ENCODE results near the gene BLOC1S1.

BLOC1S1 gene

DNA sequence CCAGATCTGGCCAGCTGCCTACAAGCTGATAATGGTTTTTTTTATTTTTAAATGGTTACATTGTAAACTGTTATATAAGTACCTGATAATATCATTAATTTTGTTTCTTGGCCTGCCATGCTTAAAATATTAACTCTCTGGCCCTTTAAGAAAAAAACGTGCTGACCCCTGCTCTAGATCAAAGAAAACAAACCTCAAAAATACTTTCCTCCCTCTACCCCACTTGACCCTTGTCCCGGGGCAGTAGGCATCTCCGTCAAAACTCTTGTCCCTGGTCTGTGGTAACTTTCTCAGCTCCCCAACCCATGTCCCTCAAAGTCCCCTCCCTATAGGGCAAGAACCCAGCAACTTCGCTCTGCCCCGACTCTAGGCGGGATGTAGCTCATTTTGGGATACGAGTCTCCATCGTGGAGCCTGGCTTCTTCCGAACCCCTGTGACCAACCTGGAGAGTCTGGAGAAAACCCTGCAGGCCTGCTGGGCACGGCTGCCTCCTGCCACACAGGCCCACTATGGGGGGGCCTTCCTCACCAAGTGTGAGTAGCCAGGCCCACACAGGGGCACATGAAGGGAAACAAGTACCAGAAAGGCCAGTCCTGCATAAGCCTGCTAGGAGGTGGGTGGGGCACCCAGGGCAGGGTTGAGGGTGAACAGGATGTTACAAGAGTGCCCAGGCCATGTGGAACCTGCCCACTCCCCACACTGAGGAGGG, 7.8 kb downstream of the BLOC1S1 start:
- intact Hi-C loops (cut with DNase I) = loop anchor here (5.0 kb wide), 1 partner anchor 61 kb away; no protein-coding TSS in a partner anchor
- DNase-seq = peak in 2 of 10 donors; percentile 44 to 73

DNA sequence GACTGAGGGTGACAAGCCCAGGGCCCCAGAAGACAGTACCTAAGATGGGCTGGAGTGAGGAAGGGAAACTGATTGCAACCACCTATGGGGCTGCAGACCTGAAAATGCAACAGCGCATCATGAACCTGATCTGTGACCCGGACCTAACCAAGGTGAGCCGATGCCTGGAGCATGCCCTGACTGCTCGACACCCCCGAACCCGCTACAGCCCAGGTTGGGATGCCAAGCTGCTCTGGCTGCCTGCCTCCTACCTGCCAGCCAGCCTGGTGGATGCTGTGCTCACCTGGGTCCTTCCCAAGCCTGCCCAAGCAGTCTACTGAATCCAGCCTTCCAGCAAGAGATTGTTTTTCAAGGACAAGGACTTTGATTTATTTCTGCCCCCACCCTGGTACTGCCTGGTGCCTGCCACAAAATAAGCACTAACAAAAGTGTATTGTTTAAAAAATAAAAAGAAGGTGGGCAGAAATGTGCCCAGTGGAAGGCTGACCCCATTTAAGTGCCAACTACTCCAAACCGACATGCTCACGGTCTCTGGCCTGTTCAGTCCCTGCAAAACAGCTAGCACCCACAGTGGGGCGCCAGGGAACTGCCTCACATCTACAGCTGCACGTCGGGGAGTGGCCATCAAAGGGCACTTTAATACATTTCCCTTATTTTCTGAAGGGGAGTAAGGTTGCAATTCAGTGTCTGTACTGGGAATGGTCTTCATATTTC, 8.5 kb downstream of the BLOC1S1 start:
- intact Hi-C loops (cut with DNase I) = loop anchor here (5.0 kb wide), 1 partner anchor 62 kb away; no protein-coding TSS in a partner anchor
- peak in 9 of 10 donors; percentile 61 to 96 (median 72) for DNase-seq

DNA sequence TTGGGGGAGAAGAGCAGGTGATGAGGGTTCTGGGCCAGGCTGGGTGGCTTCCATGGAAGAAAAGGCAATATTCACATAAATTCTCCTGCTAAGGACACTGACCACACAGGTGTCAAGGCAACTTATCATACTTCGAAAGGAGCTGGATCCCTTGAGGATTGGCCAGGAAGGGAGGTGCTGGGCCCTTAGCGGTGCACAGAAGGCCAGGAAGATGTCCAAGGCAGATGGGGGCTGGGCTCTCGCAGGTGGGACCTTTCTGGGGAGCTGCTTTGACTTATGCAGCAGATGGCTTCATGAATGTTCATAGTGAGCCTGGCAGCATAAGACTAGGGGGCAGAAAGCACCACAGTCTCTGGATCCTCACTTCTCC, 9.1 kb downstream of the BLOC1S1 start:
- peak in 2 of 10 donors; percentile 41 to 66 for DNase-seq
- intact Hi-C loops (cut with DNase I) = loop anchor here (5.0 kb wide), 1 partner anchor 63 kb away; no protein-coding TSS in a partner anchor

DNA sequence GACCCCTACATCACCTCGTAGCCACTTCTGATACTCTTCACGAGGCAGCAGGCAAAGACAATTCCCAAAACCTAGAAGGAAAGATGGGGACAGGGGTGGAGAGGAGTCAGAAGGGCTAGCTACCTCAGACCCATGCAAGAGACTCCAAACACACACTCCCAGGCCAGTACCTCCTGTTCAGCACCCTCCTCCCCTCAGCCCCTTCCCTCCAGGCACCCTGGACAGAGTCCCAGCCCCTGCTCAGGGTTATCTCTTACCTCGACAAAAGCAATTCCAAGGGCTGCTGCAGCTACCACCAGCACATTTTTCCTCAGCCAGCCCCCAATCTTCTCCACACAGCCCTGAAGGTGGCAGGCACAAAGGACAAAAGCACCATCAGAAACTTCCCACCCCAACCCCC, 9.7 kb downstream of the BLOC1S1 start:
- peak in 1 of 10 donors; percentile 58 for DNase-seq
- intact Hi-C loops (cut with DNase I) = no loop called here

DNA sequence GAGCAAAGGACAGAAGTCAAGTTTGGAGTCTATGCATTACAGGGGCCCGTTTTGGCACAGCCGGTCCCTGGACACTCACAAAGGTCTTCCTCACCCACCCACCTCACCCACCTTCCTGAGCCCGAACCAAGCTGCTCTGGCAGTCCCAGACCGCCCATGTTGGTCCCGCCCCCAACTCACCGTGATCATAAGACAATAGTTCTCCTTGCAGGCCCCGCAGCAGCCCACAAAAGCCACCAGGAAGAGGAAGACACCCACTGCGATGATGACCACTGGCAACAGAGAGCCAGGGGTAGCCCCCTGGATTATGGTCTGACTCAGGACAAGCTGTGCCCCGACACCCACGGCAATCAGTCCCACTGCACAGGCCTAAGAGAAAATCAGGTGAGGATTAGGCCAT, 11.1 kb downstream of the BLOC1S1 start:
- intact Hi-C loops (cut with DNase I) = no loop called here
- peak in 1 of 10 donors; percentile 83 for DNase-seq

DNA sequence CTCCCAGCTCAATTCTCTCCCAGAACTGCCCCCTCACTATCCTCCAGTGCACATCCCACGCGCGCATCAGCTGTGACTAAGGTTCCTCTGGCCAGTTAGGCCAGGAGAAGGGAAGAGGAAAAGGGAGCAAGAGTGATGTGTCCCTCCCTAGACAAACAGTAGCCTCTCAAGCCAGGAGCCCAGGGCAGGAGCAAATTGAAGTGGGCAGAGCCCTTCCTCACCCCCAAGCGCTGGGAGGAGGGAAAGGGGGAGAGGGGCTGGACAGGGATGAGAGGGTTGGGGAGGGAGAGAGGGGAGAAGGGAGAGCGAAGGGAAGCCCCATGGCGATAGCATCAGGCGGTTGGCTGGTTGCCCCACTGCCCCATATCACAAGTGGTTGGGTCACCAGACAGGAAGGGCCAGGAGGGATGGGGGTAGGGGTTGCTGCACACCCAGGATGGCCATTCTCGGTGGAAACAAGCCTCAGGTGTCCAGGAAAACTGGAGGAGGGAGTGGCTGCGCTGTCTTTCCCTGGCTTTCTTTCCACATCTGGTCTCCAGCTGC, 11.9 kb downstream of the BLOC1S1 start:
- peak in 2 of 10 donors; percentile 42 to 87 for DNase-seq
- intact Hi-C loops (cut with DNase I) = no loop called here

DNA sequence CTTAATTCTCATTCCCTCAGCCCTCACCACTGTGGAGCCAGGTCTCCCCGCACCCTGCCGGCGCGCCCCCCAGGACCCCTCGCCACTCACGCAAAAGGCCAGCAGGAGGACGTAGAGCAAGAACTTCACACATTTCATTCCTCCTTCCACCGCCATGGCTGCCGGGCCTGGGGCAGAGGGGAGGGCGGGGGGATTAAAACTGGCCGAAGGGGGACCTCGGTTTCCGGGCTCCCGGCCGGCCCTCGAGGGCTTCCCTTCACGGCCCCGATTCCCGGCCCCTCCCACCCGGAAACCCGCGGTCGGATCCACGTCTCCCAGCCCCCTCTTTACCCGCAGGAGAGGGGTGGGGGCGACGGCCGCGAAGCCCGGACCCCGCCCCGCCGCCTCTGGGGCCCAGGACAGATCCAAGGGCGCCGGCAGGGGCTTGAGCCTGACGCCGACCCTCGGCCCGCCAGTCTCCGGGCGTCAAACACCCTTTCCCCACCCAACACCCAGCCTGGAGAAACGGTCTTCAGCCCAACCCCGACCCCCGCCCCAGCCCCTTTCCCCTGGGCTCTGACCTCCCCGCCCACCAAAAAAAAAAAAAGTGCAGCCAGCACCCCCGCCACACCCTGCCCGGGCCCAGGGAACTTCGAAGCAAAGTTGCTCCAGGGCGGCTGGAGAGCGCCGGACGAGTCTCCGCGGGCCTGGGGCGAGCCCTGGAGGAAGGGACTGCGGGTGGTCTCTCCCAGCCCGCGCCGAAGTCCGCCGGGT, 12.5 kb downstream of the BLOC1S1 start:
- DNase-seq = peak; percentile 69 to 93 (median 74)
- intact Hi-C loops (cut with DNase I) = no loop called here

DNA sequence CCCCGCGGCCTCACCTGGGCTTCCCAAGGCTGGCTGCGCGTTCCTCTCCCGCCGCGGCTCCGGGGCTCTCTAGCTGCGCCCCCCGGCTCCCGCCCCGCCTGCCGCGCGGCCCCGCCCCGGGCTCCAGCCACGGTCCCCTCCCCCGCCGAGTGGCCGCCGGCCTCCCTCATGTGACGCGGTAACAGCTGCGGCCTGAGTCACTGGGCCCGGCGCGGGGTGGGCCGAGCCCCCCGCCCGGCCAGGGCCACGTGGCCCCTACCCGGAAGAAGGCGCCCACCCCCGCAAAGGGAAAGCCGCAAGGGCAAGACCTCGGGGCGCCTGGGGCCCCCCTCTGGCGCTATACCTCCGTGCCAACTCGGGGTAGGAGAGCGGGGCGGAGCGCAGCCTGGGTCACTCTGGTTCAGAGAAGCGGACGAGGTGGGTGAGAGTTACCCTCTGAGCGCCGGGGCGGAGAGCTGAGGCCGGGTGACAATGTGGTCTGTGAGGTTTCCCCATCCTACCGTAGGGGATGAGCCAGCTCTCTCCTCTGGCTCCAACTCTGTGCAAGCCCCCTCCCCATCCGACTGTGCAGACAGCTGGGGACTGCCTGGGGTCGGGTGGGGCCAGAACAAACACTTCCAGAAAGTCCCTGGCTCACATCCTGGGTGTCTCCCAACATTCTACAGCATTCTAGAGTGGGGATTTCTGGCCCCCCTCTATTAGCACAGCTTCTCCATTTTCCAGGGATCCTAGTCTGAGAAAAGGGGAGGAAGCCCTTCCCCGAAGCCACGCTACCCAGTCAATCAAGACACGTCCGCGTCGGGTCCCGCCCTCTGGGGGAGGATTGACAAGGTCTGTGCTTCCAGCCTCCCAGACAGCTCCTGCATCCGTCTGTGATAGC, 13.3 kb downstream of the BLOC1S1 start, which contains the start of gene CD63:
TSS of gene CD63 (minus strand) at position 71 of the 880 bp plus-strand sequence. CDS start 668 bp downstream, outside the sequence.
- intact Hi-C loops (cut with DNase I) = no loop called here
- peak; percentile 86 to 99 (median 92) for DNase-seq

DNA sequence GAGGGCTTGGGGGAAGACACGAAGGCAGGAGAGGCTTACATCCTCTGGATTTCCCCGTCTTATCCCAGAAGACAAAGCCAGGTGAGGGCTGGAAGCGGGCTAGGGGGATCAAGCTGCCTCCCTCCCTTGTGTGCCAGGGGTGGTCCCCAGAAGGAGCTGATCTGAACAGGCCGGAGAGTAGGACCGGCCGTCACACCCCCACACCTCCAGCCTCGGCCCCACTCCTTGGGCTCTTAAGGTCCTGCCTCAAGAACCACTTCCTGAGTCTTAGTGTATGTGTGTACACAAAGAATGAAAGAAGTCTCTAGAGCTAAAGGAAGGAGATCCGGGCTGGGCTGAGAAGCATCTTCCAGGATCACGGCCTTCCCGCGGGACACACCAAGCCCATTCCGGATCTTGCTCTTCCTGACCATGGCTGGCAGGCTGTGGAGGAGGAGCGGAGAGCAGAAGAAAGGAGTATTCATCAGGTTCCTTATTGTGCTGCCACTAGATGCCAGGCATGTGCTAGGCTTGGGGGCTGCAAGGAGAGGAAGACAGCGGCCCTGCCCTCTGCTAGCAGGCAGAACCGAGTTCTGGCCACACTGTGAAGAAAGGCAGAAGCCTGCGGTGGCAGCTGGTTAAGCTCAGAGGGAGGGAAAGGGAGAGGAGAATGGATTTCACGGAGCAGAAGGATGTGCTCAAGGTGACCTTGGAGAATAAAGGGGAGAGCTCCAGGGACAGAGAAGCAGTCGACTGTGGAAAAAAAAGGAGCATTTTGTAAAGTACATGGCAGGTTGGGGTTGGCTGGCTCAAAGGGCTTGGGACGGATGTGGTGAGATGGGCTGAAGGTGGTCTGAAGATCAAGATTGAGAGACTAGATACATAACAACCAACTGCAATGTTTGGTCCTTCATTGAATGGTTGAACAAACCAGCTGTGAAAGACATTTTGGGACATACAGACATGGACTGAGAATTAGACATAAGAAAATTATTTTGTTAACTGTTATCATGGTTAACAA, 14.3 kb downstream of the BLOC1S1 start:
- intact Hi-C loops (cut with DNase I) = no loop called here
- DNase-seq = peak in 9 of 10 donors; percentile 53 to 95 (median 66)

DNA sequence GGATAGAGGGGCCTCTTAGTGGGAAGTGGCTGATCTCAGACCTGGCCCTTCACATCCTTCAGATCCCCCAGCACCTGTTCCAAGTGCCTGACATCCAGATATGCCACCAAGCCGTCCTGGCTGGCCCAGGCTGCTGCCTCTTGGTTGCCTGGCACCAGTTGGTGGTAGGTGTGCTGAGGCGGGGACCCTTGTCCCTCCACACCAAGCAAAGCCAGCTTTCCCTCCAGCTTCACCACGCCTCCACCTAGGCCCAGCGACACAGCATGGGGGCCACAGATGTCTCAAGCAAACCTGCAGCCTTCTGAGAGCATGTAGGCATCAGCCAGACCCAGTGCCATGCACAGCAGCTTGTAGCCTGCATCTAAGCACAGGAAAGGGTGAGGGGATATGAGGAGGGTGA, 16.4 kb downstream of the BLOC1S1 start:
- DNase-seq = peak in 1 of 10 donors; percentile 67
- intact Hi-C loops (cut with DNase I) = no loop called here

DNA sequence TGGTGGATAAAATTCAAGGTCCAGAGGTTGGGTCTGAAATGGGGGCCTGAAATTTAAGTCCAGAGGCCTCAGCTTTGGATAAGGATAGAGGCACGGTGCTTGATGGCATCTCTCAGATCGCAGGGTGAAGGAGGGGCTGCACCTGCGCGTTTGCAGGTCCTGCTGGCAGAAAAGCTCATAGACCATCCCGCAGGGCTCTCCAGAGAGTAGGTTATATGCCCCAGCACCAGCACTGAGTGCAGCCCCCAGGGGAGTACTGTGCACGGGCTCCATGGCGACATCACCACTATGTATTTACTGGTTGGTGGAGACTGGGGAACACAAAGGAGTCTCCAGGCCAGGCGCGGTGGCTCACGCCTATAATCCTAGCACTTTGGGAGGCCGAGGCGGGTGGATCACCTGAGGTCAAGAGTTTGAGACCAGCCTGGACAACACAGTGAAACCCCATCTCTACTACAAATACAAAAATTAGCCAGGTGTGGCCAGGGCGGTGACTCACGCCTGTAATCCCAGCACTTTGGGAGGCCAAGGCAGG, 17.2 kb downstream of the BLOC1S1 start:
- peak in 1 of 10 donors; percentile 55 for DNase-seq
- intact Hi-C loops (cut with DNase I) = no loop called here

DNA sequence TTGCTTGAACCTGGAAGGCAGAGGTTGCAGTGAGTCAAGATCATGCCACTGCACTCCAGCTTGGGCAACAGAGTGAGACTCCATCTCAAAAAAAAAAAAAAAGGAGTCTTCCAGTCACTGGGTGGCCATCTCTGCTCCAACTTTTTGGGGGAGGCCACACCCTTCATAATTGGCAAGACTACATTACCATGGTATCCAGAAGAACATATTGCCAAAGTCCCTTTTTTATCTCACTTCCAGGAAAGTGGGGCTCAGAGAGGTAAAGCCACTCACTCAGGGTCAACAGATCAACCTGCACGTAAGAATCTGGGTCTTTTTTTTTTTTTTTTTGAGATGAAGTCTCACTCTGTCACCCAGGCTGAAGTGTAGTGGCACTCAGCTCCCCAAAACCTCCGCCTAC, 18.0 kb downstream of the BLOC1S1 start:
- no peak for DNase-seq
- intact Hi-C loops (cut with DNase I) = no loop called here

DNA sequence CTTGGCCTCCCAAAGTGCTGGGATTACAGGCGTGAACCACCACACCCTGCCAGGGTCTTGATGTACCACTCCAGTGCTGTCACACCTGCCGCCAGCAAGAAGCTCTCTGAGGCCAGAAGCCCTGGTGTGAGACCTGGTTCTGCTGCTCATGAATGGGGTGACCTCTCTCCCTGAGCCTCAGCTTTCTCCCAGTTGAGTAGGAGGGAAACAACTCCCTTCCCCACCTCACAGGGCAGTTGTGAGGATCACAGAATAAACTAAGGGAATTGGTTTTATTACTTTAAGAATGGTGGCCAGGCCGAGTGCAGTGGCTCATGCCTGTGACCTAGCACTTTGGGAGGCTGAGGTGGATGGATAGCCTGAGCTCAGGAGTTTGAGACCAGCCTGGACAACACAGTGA, 18.7 kb downstream of the BLOC1S1 start:
- peak in 1 of 10 donors; percentile 41 for DNase-seq
- intact Hi-C loops (cut with DNase I) = no loop called here

DNA sequence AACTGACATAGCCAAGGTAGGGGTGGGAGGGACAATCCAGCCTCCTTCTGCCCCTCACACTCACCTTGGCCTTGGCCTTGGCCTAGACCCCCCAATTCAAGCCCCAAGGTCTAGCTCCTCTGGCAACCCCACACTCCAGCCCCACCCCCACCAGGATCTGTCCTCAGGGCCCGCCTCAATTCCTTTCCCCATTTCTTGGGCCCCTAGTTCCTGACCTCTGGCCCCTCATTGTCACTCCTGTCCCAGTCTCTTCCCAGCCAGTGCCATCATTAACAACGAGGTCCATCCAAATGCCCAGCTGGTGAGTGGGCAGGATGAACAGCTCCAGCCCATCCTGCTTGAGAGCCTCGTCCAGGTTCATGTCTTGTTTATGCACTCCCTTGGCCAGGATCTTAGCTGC, 20.2 kb downstream of the BLOC1S1 start:
- DNase-seq = peak in 1 of 10 donors; percentile 62
- intact Hi-C loops (cut with DNase I) = loop anchor here (2.0 kb wide), 1 partner anchor 77 kb away; no protein-coding TSS in a partner anchor

DNA sequence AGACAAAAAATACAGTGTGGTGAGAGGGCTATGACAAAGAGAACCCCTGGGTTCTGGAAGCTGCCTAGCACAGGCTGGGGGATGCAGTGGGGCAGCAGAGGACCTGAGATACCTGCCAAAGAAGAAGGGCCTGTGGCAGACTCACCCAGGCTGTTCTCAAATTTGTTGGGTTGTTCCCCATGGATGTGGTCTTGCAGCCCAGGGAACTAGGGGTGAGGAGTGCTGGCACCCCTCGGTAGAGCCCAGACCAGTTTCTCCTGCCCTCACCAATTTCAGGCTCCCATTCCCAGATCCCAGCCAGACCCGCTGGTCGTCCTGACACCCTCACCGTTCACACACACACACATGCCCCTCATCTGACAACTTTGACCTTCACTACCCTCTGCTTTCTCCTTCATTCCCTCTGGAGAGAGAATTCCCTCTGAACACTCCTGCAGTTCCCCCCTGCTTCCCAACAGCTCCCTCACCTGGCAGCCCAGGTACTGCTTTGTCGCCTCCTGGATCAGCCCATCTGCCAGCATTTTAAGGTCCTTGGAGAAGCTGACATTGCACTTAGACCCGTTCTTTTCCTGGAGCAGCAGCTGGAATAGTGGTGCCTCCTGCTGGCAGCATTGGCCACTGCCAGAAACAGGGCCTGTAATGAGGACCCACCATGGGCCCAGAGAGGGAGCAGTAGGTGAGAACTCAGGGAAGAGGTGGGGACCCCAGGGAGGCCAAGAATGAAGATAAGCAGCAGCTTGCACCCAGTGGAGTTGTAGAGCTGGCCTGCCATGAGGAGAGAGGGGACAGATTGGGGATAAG, 21.1 kb downstream of the BLOC1S1 start:
- intact Hi-C loops (cut with DNase I) = loop anchor here (2.0 kb wide), 1 partner anchor 78 kb away; no protein-coding TSS in a partner anchor

DNA sequence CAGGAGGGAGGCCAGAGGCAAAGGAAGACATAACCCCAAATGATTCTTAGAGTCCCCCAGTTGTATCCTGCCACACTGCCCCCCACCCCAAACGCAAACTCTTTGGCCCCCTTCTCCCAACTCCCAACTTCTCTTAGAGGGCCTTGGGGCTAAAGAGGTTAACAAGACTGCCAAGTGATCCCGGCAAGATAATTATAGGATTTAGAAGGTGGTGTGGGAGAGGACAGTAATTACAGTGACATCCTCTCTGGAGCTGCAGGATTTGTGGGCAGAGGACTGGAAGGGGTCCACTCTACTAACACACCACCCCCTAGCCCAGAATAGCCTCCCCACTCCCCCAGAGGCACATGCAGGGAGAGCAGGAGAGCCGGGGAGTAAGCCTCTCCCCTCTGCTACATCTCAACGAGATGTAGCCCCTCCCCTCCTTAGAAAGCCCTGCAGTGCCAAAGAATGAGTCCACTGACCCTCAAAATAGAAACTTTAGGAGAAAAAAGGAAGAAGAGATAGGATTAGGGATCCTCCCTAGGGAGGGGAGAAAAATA, 21.8 kb downstream of the BLOC1S1 start:
- intact Hi-C loops (cut with DNase I) = loop anchor here (1.0 to 2.0 kb wide), 3 partner anchors 59 to 203 kb away; no protein-coding TSS in a partner anchor
- peak in 1 of 10 donors; percentile 65 for DNase-seq

More for the DNA sequence above, 21.1 kb downstream of the BLOC1S1 start:
- peak in 8 of 10 donors; percentile 65 to 94 (median 70) for DNase-seq
